Ramos (cell line): Measurements from ENCODE around the gene FRRS1.
"Not testable (repeated sequence)": the region's sequence is repeated elsewhere in the genome, so short reads cannot be mapped to it uniquely, and the experiment has no call there.

Experiments
- in situ Hi-C: fragments of 300-500 bp; cut with MboI; formaldehyde crosslinking; loops from one replicate; pipeline ENCODE4 v1.14.3; 2022; ENCODE audit warnings: low sequenced_read_pairs; ENCODE audit not compliant: unreplicated experiment

FRRS1 gene

GRCh38 chr1:99768524-99769245 lies 2.2 kb upstream of the FRRS1 start:
- in situ Hi-C loops, result no loop called here

- in situ Hi-C loops, result no loop called here
Observed at GRCh38 chr1:99768104-99768503, 1.7 kb upstream of the FRRS1 start.

- in situ Hi-C loops, result no loop called here
Observed at GRCh38 chr1:99764909-99765308, 1.5 kb downstream of the FRRS1 start.

- in situ Hi-C loops, result no loop called here
Observed at GRCh38 chr1:99764439-99764838, 2.0 kb downstream of the FRRS1 start.

GRCh38 chr1:99763956-99764355 lies 2.5 kb downstream of the FRRS1 start:
- in situ Hi-C loops, result no loop called here

GRCh38 chr1:99761774-99762173 lies 4.7 kb downstream of the FRRS1 start:
- in situ Hi-C loops, result no loop called here

GRCh38 chr1:99759518-99760160 lies 6.8 kb downstream of the FRRS1 start:
- in situ Hi-C loops, result no loop called here

- in situ Hi-C loops, result not testable (repeated sequence)
Observed at GRCh38 chr1:99758686-99759517, 7.5 kb downstream of the FRRS1 start.

- in situ Hi-C loops, result no loop called here
Observed at GRCh38 chr1:99758073-99758511, 8.3 kb downstream of the FRRS1 start.

- in situ Hi-C loops, result no loop called here
Observed at GRCh38 chr1:99756598-99756997, 9.8 kb downstream of the FRRS1 start.

GRCh38 chr1:99755664-99756063 lies 10.8 kb downstream of the FRRS1 start:
- in situ Hi-C loops, result no loop called here

- in situ Hi-C loops, result no loop called here
Observed at GRCh38 chr1:99754697-99755096, 11.7 kb downstream of the FRRS1 start.

- in situ Hi-C loops, result no loop called here
Observed at GRCh38 chr1:99754055-99754626, 12.3 kb downstream of the FRRS1 start.

GRCh38 chr1:99751877-99752504 lies 14.4 kb downstream of the FRRS1 start:
- in situ Hi-C loops, result no loop called here

GRCh38 chr1:99749504-99750347 lies 16.7 kb downstream of the FRRS1 start:
- in situ Hi-C loops, result no loop called here

GRCh38 chr1:99748419-99748818 lies 18.0 kb downstream of the FRRS1 start:
- in situ Hi-C loops, result no loop called here

- in situ Hi-C loops, result no loop called here
Observed at GRCh38 chr1:99745684-99746083, 20.8 kb downstream of the FRRS1 start.

- in situ Hi-C loops, result no loop called here
Observed at GRCh38 chr1:99745061-99745460, 21.4 kb downstream of the FRRS1 start.

GRCh38 chr1:99740141-99740540 lies 26.3 kb downstream of the FRRS1 start:
- in situ Hi-C loops, result no loop called here
